A549 (cell line): ENCODE data around the gene GADD45B.

Source experiments
- MAZ ChIP-seq: fragments of 150-350 bp; IDR thresholded peaks from 2 replicates; pipeline ENCODE4 v1.6.1; 2014; ENCODE audit warnings: antibody characterized with exemption, low read depth, low read length, borderline replicate concordance
- POLR2A ChIP-seq: IDR thresholded peaks from 2 replicates; pipeline ENCODE4 v1.6.1; 2012; ENCODE audit warnings: mild to moderate bottlenecking, low read length
- SMC3 ChIP-seq: fragments of >200 bp; sonication (Bioruptor Twin); formaldehyde crosslinking; IDR thresholded peaks from 3 replicates; pipeline ENCODE4 v1.6.1; 2018; ENCODE audit warnings: inconsistent platforms
- ZNF302 ChIP-seq: fragments of 250-450 bp; sonication (Bioruptor Pico); IDR thresholded peaks from 2 replicates; pipeline ENCODE4 v1.9.0; 2021; ENCODE audit warnings: inconsistent platforms, mild to moderate bottlenecking, moderate library complexity
- TF ChIP-seq, protein P1 (sequence below): IDR thresholded peaks from 2 replicates; pipeline ENCODE4 v1.6.1; 2012
- TF ChIP-seq, protein P2 (sequence below): fragments of 450-650 bp; IDR thresholded peaks from 2 replicates; pipeline ENCODE4 v1.6.1; 2014; ENCODE audit warnings: antibody characterized with exemption
- TF ChIP-seq, protein P3 (sequence below): fragments of >200 bp; sonication (Bioruptor Twin); formaldehyde crosslinking; IDR thresholded peaks from 3 replicates; pipeline ENCODE4 v1.5.1; 2016

DNA sequence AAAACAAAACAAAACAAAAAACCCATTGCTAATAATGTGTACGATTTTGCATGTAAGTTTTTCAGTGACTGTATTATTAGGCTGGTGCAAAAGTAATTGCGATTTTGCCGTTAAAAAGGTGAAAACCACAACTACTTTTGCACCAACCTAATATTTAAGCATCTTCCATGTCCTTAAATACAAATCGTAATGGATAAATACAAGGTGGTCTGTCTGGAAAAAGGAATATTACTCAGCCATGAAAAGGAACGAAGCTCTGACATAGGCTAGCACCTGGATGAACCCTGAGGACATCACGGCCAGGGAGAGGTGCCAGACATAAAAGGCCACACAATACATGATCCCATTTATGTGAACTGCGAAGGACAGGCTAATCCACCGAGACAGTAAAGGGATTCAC lies 33.2 kb downstream of the GADD45B start:
- TF ChIP-seq POLR2A (no peak), MAZ (no peak), SMC3 (no peak), ZNF302 (CRISPR knock-in tag) (no peak)
- TF ChIP-seq, protein P1, sequence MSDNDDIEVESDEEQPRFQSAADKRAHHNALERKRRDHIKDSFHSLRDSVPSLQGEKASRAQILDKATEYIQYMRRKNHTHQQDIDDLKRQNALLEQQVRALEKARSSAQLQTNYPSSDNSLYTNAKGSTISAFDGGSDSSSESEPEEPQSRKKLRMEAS: no peak
- TF ChIP-seq, protein P2, sequence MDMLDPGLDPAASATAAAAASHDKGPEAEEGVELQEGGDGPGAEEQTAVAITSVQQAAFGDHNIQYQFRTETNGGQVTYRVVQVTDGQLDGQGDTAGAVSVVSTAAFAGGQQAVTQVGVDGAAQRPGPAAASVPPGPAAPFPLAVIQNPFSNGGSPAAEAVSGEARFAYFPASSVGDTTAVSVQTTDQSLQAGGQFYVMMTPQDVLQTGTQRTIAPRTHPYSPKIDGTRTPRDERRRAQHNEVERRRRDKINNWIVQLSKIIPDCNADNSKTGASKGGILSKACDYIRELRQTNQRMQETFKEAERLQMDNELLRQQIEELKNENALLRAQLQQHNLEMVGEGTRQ: no peak
- TF ChIP-seq, protein P3, sequence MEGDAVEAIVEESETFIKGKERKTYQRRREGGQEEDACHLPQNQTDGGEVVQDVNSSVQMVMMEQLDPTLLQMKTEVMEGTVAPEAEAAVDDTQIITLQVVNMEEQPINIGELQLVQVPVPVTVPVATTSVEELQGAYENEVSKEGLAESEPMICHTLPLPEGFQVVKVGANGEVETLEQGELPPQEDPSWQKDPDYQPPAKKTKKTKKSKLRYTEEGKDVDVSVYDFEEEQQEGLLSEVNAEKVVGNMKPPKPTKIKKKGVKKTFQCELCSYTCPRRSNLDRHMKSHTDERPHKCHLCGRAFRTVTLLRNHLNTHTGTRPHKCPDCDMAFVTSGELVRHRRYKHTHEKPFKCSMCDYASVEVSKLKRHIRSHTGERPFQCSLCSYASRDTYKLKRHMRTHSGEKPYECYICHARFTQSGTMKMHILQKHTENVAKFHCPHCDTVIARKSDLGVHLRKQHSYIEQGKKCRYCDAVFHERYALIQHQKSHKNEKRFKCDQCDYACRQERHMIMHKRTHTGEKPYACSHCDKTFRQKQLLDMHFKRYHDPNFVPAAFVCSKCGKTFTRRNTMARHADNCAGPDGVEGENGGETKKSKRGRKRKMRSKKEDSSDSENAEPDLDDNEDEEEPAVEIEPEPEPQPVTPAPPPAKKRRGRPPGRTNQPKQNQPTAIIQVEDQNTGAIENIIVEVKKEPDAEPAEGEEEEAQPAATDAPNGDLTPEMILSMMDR: no peak
